T-helper 1 cell (primary cell): ENCODE data around the gene CENPP.

Experiments used
- DNase-seq, 5 donors: peaks; one replicate each; pipeline ENCODE4 v3.0.0-alpha.2; 2012 to 2020

The CENPP gene

GRCh38 chr9:92664394-92665152 is 338.8 kb downstream of the CENPP start:
- DNase-seq = peak in 1 of 5 donors; percentile 53

- no peak for DNase-seq
Measured at GRCh38 chr9:92665836-92666235, 340.1 kb downstream of the CENPP start.

- DNase-seq = no peak
Measured at GRCh38 chr9:92666236-92666635, 340.5 kb downstream of the CENPP start.

- no peak for DNase-seq
Measured at GRCh38 chr9:92666912-92667532, 341.3 kb downstream of the CENPP start.

GRCh38 chr9:92668746-92669526 is 343.2 kb downstream of the CENPP start:
- DNase-seq = peak in 1 of 5 donors; percentile 25

GRCh38 chr9:92669527-92669889 is 343.8 kb downstream of the CENPP start:
- peak in 1 of 5 donors; percentile 36 for DNase-seq
